HG03095 (cell line): ENCODE results near the gene KSR2.
"Not testable (repeated sequence)": the region's sequence is repeated elsewhere in the genome, so short reads cannot be mapped to it uniquely, and the experiment has no call there.

ENCODE experiments used
- ATAC-seq: cut with Tn5 transposase; IDR thresholded peaks from one replicate; pipeline ENCODE4 v1.9.1; 2021; ENCODE audit warnings: moderate library complexity; ENCODE audit not compliant: unreplicated experiment

Gene KSR2

GRCh38 chr12:117968826-117969659 lies at the start of gene KSR2:
Gene KSR2 (minus strand): TSS chr12:117968990. CDS start chr12:117968255, 735 bp downstream.
- ATAC-seq, result peak; percentile 73

- ATAC-seq, result no peak
Observed at GRCh38 chr12:118017926-118018325, 49.1 kb upstream of the KSR2 start.

- ATAC-seq, result peak; percentile 98
Observed at GRCh38 chr12:118016424-118017264, 47.9 kb upstream of the KSR2 start, which contains the start of gene RFC5. Gene RFC5 (plus strand): TSS chr12:118016703. CDS start chr12:118016828, 125 bp downstream.

GRCh38 chr12:118015944-118016343 lies 47.2 kb upstream of the KSR2 start:
- ATAC-seq, result no peak

- no peak for ATAC-seq
Observed at GRCh38 chr12:118015306-118015705, 46.5 kb upstream of the KSR2 start.

- no peak for ATAC-seq
Observed at GRCh38 chr12:118013283-118013682, 44.5 kb upstream of the KSR2 start.

- no peak for ATAC-seq
Observed at GRCh38 chr12:118011961-118012360, 43.2 kb upstream of the KSR2 start.

- no peak for ATAC-seq
Observed at GRCh38 chr12:118011377-118011776, 42.6 kb upstream of the KSR2 start.

- ATAC-seq, result no peak
Observed at GRCh38 chr12:118010903-118011302, 42.1 kb upstream of the KSR2 start.

GRCh38 chr12:117999806-118000205 lies 31.0 kb upstream of the KSR2 start:
- not testable (repeated sequence) for ATAC-seq

- no peak for ATAC-seq
Observed at GRCh38 chr12:117998719-117999118, 29.9 kb upstream of the KSR2 start.

- no peak for ATAC-seq
Observed at GRCh38 chr12:117994551-117995438, 26.0 kb upstream of the KSR2 start.

GRCh38 chr12:117986705-117987469 lies 18.1 kb upstream of the KSR2 start:
- ATAC-seq, result no peak

GRCh38 chr12:117985182-117985581 lies 16.4 kb upstream of the KSR2 start:
- no peak for ATAC-seq

- ATAC-seq, result no peak
Observed at GRCh38 chr12:117981267-117981666, 12.5 kb upstream of the KSR2 start.

GRCh38 chr12:117980616-117981015 lies 11.8 kb upstream of the KSR2 start:
- no peak for ATAC-seq

- no peak for ATAC-seq
Observed at GRCh38 chr12:117977373-117977772, 8.6 kb upstream of the KSR2 start.

- ATAC-seq, result no peak
Observed at GRCh38 chr12:117975006-117975405, 6.2 kb upstream of the KSR2 start.

GRCh38 chr12:117972301-117972700 lies 3.5 kb upstream of the KSR2 start:
- ATAC-seq, result no peak

GRCh38 chr12:117970334-117970733 lies 1.5 kb upstream of the KSR2 start:
- no peak for ATAC-seq
